Measurements from ENCODE around the gene ADAM10.
"Not testable (repeated sequence)": the region's sequence is repeated elsewhere in the genome, so short reads cannot be mapped to it uniquely, and the experiment has no call there.

ADAM10 gene

DNA sequence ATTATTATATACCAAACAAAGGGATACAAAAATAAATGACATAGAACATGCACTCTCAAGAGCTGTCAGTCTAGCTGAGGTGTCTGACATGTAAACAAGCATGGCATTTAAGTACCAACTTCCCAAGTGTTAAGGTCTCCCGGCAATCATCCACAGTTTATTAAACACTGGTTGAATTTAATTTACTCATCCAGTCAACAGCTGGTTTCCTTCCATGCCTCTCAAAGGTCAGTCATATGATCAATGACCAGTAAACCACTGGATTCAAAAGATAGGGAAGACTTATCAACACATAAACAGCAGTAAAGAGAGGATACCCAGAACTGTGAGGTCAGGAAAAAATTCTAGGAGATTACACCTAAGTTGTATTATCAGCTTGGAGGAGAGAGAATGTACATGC, 80.4 kb downstream of the ADAM10 start:
- DNase-seq: no peak

DNA sequence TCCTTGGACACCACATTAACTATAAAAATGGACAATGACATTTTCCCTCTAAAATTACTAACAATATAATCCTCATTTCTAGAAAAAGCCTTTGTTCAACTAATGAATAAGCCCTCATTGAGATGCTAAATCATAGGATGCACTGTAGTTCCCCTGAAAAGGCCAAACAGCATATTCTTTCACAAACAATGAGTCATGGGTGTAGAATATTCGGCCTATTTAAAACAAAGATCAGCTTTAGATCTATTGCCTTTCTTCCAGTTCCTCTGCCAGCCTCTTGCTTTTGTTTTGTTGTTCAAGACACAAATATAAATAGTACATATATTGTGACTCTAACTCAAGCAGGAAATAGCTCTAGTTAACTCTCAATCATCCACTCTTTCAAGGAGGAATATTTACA, 82.5 kb downstream of the ADAM10 start:
- DNase-seq: no peak

DNA sequence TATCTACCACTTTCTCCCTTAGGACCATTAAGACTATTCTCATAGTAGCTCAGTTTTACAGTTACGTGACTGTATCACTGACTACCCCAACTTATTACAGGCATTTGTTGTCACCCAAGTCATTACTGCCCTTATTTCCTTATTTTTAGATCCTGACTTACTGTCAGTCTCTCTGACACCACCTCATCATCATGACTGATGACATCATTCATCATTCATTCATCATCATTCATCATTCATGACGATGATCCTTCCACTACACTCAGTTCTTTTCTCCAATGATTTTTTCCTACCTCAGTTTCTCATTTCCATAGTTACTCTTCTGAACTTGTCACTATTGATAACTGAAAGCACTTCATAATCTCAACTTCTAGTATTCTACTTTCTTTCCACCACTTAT, 83.8 kb downstream of the ADAM10 start:
- DNase-seq: no peak

GRCh38 chr15:58650102-58650501, 99.4 kb downstream of the ADAM10 start:
- no peak for DNase-seq

- DNase-seq: no peak
Observed at GRCh38 chr15:58649175-58649574, 100.3 kb downstream of the ADAM10 start.

DNA sequence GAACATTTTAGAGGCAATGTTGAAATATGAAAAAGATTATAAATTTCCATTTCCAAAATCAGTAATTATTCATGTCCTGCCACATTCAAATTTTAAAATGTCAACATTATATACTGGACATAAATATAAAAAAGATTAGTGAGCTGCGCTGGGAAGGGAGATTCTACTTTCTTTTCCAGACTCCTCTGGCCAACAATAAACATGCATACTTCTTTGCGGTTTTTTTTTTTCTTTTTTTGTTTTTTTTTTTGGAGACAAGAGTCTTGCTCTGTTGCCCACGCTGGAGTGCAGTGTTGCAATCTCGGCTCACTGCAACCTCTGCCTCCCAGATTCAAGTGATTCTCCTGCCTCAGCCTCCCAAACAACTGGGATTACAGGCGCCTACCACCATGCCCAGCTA, 105.5 kb downstream of the ADAM10 start:
- no peak for DNase-seq

DNA sequence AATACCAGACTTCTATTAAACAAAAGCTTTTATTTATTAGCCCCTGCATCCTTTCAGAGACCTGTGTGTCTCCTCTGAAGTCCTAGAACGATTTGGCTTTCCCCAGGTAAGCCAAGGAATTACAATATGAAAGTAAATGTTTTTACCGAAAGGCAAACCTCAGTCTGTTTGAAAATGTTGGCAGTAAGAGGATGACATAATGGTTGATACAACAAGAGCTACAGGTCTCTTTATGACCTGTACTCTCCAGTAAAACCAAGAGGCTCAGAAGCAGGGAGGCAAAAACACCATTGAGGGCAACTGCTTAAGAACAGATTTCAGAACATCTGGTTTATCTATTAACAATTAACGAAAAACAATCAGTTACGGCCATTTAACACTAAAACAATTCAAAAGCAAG, 107.8 kb downstream of the ADAM10 start:
- no peak for DNase-seq

GRCh38 chr15:58639992-58640391, 109.5 kb downstream of the ADAM10 start:
- no peak for DNase-seq

GRCh38 chr15:58639002-58639756, 110.3 kb downstream of the ADAM10 start:
- no peak for DNase-seq

DNA sequence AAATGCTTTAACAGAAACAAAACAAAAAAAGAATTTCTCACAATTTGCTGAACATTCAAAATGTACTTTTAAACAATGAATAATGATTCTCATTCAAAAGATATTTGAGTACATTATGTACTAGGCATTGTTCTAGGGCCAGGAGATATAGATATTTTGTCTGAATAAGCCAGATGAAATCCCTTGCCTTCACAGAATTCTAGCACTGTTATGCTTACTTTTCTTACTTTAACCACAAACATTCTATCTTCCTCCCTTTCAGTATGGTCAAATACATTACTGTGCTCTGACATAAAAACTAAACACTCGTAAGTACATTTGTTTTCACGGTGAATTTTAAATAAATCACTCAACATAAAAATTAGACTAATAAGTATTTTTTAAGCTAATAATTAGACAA, 116.7 kb downstream of the ADAM10 start:
- DNase-seq: no peak

DNA sequence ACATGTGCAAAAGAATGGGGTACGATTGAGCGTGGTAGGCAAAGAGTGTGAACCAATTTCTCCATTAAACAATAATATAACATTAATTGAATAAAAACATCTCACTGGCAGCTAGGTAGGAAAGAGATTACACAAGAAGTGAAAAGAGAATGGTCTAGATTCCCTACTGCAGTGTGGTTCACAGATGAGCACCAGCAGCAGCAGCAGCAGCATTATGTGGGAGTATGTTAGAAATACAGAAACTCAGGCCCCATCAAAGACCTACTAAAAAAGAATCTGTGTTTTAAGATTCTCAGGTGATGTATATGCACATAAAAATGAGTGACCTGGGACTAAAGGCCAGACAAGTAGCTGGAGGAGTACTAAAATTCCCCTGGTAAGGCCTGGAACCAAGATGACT, 118.2 kb downstream of the ADAM10 start:
- no peak for DNase-seq

DNA sequence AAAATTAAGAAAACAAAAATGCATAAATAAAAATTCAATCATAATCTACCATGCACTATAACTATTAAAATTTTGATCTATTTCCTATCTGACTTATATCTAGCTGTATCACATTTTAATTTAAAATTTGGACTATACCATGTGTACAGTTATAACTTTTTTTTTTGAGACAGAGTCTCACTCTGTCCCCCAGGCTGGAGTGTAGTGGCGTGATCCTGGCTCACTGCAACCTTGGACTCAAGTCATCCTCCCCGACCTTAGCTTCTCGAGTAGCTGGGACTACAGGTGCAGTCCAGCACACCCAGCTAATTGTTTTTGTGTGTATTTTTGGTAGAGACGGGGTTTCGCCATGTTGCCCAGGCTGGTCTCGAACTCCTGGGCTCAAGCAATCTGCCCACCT, 119.9 kb downstream of the ADAM10 start:
- DNase-seq: no peak

DNA sequence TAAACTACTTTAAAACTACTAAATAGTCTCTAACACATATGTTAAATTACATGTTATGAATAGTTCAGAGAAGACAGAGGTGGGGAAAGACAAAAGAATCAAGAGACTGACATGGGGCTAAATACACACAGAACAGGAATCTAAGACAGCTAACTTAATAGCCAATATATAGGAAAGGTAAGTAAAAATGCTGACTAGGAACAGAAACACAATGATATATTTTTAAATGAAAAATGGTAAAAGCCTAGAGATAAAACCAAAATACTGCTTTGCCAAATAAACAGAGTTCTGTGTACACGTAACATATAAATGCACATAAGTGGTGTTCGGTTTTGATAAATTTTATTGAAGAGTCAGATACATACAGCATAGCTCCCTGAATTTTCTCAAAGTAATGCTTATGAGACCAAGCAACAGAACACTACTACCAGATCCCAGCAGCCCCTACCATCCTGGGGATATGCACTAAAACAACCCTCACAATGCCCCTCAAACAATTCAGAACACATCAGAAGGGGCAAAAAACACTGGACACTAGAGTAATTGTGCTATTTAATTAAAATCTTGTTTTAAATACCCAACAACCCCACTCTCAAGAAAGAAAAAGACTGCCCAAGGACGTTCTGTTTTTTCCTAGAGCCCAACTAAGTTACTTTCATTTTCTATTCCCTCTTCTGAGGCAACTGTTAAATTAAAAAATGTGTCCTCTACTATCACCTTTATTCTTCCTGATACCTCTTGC, 121.1 kb downstream of the ADAM10 start:
- DNase-seq: no peak

GRCh38 chr15:58627701-58628100, 121.8 kb downstream of the ADAM10 start:
- DNase-seq: no peak

- no peak for DNase-seq
Observed at GRCh38 chr15:58627046-58627445, 122.5 kb downstream of the ADAM10 start.

DNA sequence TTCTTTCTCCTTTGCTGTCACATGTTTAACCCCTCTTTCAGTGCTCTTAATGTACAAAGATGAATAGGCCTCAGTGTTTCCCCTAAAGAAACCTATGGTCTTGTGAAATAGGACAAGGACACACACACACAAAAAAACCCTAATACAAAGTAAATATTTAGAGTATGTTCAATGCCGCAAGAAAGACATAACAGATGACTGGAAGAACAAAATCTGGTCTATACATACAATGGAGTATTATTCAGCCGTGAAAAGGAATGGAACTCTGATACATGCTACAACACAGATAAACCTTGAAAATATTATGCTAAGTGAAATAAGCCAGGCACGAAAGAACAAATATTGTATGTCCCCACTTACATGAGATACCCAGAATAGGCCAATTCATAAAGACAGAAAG, 123.1 kb downstream of the ADAM10 start:
- no peak for DNase-seq

- no peak for DNase-seq
Observed at GRCh38 chr15:58622877-58623276, 126.6 kb downstream of the ADAM10 start.

DNA sequence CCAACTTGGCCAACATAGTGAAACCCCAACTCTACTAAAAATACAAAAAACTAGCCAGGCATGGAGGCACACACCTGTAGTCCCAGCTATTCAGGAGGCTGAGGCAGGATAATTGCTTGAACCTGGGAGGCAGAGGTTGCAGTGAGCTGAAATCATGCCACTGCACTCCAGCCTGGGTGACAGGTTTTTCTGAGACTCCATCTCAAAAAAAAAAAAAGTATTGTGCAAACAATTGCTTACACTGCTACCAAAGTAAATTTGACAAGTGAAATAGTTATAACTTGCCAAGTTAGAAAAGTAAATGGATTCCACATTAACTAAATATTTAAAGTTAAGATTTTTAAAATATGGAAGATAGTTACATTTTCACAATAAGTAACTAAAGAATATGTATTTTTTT, 129.2 kb downstream of the ADAM10 start:
- DNase-seq: not testable (repeated sequence)

- DNase-seq: no peak
Observed at GRCh38 chr15:58616171-58616570, 133.3 kb downstream of the ADAM10 start.

- no peak for DNase-seq
Observed at GRCh38 chr15:58611731-58612676, 137.5 kb downstream of the ADAM10 start.

DNA sequence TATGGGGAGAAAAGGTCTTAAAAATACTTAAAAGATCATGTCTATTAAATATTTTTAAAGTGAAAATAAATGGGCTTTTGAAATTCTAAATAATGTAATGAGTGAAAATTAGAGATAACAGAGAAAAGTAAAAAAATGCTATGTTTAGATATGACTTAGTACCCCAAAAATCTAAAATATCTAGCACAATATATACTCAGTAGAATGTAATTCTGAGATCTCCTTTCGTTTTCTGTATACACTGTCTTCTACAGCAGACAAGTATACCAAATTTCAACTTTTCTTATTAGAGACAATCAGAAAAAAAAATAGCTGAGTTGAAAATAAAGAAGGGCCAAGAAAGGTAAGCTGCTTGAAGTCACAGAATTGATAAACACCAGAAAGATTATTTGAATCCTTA, 140.8 kb downstream of the ADAM10 start:
- DNase-seq: no peak

DNA sequence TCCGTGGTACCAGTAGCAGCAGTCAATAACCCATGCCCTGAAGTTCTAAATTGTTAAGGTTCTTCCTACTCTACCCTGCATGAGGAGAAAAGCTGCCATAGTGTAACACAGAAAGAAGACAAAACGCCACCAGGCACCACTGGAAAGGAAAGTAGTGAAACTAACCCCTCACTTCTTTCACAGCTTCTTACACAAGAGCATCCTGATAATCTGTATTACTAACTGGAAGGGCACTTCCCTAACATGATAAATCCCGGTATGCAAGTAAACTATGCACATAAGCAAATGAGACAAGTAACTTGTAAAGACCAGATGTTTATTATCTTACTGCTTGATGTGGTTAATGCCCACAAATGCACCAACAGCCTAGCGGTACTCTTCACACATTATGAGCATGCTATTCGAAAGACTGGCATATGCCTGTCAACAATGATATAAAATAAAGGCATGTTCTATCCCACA, 141.3 kb downstream of the ADAM10 start:
- no peak for DNase-seq

- no peak for DNase-seq
Observed at GRCh38 chr15:58606577-58607080, 142.9 kb downstream of the ADAM10 start.

Measured in SHP77 (cell line).